PC-3 (cell line): Measurements from ENCODE around the gene AQP9.
"Not testable (repeated sequence)": the region's sequence is repeated elsewhere in the genome, so short reads cannot be mapped to it uniquely, and the experiment has no call there.

Source experiments
- EZH2 ChIP-seq: fragments of 300-600 bp; sonication (generic); IDR thresholded peaks from one replicate; pipeline ENCODE4 v1.6.1; 2017; ENCODE audit warnings: antibody characterized with exemption, mild to moderate bottlenecking, low read length; ENCODE audit not compliant: unreplicated experiment
- EZH2phosphoT487 ChIP-seq: fragments of 300-600 bp; sonication (generic); IDR thresholded peaks from 2 replicates; pipeline ENCODE4 v1.6.1; 2018; ENCODE audit warnings: mild to moderate bottlenecking, antibody characterized with exemption, low read length, borderline replicate concordance
- TF ChIP-seq, protein P1 (sequence below): fragments of 300-600 bp; sonication (generic); conservative IDR thresholded peaks from 2 replicates; pipeline ENCODE4 v1.5.1; 2017; ENCODE audit warnings: antibody characterized with exemption, low read depth, mild to moderate bottlenecking, low read length

DNA sequence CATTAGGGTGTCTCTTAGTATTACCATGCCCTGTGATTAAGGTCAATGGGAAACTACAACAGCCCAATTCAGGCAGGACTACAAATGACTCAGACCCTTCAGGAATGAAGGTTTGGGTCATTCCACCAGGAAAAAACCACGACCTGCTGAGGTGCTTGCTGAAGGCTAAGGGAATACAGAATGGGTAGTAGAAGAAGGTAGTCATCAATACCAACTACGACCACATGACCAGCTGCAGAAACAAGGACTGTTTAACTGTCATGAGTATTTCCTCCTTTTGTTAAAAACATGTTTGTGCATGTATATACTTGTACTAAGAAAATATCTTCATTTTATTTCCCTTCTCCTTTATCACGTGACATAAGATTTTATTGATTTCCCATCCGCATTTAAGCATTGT is 71.8 kb downstream of the AQP9 start:
- TF ChIP-seq, protein P1, sequence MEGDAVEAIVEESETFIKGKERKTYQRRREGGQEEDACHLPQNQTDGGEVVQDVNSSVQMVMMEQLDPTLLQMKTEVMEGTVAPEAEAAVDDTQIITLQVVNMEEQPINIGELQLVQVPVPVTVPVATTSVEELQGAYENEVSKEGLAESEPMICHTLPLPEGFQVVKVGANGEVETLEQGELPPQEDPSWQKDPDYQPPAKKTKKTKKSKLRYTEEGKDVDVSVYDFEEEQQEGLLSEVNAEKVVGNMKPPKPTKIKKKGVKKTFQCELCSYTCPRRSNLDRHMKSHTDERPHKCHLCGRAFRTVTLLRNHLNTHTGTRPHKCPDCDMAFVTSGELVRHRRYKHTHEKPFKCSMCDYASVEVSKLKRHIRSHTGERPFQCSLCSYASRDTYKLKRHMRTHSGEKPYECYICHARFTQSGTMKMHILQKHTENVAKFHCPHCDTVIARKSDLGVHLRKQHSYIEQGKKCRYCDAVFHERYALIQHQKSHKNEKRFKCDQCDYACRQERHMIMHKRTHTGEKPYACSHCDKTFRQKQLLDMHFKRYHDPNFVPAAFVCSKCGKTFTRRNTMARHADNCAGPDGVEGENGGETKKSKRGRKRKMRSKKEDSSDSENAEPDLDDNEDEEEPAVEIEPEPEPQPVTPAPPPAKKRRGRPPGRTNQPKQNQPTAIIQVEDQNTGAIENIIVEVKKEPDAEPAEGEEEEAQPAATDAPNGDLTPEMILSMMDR, result not testable (repeated sequence)
- TF ChIP-seq EZH2, EZH2phosphoT487: not testable (repeated sequence)
